Epithelial cell of umbilical artery (primary cell): Measurements from ENCODE around the gene OSBPL7. TPM values are rescaled to one million over a fixed set of nuclear protein-coding genes. Genes with fewer than 3 reads are reported as not detected.

Experiments used
- total RNA-seq: library from RNA; depleted of rRNA; stranded (reverse); fragments of >200 nt; gene quantifications from 2 replicates; pipeline ENCODE4 v1.2.3, GENCODE V29; 2014

Gene OSBPL7, protein sequence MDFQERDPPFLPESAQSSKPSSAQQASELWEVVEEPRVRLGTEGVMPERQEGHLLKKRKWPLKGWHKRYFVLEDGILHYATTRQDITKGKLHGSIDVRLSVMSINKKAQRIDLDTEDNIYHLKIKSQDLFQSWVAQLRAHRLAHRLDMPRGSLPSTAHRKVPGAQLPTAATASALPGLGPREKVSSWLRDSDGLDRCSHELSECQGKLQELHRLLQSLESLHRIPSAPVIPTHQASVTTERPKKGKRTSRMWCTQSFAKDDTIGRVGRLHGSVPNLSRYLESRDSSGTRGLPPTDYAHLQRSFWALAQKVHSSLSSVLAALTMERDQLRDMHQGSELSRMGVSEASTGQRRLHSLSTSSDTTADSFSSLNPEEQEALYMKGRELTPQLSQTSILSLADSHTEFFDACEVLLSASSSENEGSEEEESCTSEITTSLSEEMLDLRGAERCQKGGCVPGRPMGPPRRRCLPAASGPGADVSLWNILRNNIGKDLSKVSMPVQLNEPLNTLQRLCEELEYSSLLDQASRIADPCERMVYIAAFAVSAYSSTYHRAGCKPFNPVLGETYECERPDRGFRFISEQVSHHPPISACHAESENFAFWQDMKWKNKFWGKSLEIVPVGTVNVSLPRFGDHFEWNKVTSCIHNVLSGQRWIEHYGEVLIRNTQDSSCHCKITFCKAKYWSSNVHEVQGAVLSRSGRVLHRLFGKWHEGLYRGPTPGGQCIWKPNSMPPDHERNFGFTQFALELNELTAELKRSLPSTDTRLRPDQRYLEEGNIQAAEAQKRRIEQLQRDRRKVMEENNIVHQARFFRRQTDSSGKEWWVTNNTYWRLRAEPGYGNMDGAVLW
- total RNA-seq = 5.8 and 11.1 TPM in 2 replicates

GRCh38 chr17:47821424-47822391, at the start of gene OSBPL7:
Gene OSBPL7 (minus strand): TSS chr17:47821794. CDS start chr17:47820278, 1,516 bp downstream.

DNA sequence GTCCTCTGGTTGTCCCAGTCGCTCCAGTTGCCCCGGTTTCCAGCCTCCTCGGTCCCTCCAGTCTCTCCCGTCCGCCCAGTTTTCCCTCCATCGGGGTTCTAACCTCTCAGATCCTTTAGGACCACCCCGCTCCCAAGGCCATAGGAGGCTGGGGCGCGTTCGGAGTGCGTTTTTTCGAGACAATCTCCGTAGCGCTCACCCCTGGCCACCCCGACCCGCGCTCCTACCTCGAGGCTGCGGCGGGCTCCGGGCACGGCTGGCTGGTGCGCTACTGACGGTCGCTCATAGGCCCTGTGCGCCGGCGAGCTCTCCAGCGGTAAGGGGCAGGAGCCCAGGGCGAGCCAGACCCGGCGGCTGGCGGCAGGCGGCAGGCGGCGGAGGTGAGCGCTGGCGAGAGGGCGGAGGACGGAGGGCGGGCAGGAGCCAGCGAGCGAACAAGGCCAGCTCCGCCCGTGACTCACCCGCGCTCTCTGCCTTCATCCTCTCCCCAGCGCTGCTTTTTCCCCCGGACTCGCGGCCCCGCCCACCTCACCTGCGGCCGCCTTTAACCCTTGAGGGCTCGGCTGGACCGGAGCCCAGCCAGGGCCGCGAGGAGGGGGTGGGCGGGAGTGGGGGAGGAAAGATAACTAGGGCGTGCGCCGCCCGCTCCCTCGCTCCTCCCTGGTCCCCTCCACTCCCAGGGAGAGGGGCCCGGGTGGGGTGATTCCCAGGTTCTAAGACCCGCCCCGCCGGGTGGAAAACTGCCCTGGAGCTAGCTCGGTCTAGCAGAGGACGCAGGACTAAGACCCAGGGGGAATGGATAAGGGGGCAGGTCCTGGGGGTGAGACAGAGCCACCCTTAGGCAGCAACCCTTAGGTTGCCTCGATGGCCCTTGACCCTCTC, 29.3 kb upstream of the OSBPL7 start, which contains the start of gene SP6:
Gene SP6, minus strand, starts transcription at position 472 of the 882 bp plus-strand sequence. CDS start 2,734 bp downstream, outside the sequence.

DNA sequence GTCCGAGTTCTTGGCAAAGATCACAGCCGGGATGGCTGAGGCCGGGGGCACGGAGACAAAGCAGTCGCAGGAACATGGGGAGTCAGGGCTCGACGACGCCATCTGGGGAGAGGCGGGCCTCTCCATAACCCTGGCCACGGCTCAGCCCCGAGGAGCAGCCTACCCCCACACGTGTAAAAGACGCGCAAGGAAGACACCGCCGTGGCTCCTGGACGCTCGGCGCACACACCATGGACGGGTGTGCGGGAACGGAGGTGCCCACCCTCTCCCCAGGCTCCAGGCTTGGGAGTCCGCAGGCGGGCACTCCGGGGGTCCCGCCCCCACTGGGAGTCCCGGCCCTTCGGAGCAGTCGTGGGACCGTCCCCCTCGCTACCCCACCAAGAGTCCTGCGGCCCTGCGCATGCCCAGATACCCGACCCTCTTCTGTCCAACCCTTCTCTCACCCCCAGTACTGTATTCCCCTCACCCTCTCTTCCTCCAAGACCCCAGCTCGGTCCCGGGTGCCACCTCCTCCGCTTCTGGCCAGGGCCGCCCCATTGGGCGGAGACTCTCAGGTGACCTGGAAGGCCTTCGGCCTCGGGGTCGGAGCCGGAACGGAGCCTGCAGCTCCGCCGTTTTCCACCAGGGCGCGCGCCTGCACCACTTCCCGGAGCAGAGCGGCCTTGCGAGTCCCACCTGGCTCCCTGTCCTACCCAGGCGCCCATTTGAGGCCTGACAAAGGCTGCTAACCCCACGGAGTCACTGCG, 19.3 kb upstream of the OSBPL7 start, which contains the start of gene SCRN2:
Gene SCRN2, minus strand, starts transcription at position 532 of the 746 bp plus-strand sequence. Its CDS starts 430 bp downstream, at position 102.

DNA sequence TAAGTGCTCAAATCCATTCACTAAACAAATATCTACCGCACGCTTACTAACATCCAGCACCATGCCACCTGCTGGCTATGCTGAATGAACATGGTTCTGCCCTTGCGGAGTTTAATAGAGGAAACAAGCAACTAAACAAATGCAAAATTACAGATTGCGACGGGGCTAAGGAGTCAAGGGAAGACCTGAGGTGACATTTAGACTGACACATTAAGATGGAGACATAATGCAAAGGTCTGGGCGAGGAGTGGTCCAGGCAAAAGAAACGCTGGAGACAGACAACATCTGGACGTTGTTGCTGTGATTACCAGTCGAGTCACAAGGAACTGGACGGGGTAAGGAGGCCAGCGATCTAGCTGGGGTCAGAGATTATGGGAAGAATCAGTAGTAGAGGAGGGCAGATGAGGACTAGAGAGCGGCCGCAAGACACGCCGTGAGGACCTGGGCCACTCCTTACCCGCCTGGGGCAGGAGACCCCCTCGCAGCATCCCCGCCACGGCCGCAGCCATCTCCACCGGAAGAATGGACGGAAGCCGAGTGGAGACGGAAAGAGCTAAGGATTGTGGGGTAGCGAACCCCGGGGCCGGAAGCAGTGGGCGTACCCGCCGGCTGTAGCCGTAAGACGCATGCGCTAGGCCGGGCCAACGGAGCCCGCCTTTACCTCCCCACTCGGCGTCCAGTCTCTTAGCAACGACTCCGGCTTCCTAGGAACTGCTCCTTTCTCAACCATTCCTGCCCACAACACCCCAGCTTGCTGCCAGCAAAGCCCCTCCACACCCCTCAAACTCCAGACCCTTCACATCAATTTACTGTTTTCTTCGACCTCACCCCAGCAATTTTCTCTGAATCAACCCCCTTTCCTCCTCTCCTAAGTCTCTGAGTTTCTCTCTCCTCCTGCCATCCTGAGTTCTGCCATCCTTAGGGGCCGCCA, 9.7 kb upstream of the OSBPL7 start, which contains the start of the genes LRRC46 and MRPL10:
Gene LRRC46, plus strand, starts transcription at position 668 of the 931 bp plus-strand sequence. CDS start 320 bp downstream, outside the sequence.
Gene MRPL10, minus strand, starts transcription at position 539 of the 931 bp plus-strand sequence. Its CDS starts 30 bp downstream, at position 509.

Other genes with a start within 250 kb of the OSBPL7 start
- 331 and 395 TPM in 2 replicates for gene KPNB1, start 171.9 kb downstream of the OSBPL7 start, total RNA-seq
- gene TBKBP1, start 127.6 kb downstream of the OSBPL7 start, total RNA-seq = 9.1 and 13.8 TPM in 2 replicates
- not detected in 2 replicates for gene TBX21, start 88.6 kb downstream of the OSBPL7 start, total RNA-seq
- gene MRPL10, start 9.7 kb upstream of the OSBPL7 start, total RNA-seq = 15.8 and 25.0 TPM in 2 replicates
- gene LRRC46, start 9.9 kb upstream of the OSBPL7 start, total RNA-seq = under 0.01 and 0.15 TPM in 2 replicates
- 51.6 and 69.1 TPM in 2 replicates for gene SCRN2, start 19.5 kb upstream of the OSBPL7 start, total RNA-seq
- gene SP6, start 29.4 kb upstream of the OSBPL7 start, total RNA-seq = 0.65 and 1.2 TPM in 2 replicates
- gene SP2, start 74.4 kb upstream of the OSBPL7 start, total RNA-seq = 0.30 and 1.9 TPM in 2 replicates
- 21.1 and 45.6 TPM in 2 replicates for gene PNPO, start 119.8 kb upstream of the OSBPL7 start, total RNA-seq
- not detected in 2 replicates for gene PRR15L, start 136.1 kb upstream of the OSBPL7 start, total RNA-seq
- 45.1 and 75.8 TPM in 2 replicates for gene CDK5RAP3, start 149.3 kb upstream of the OSBPL7 start, total RNA-seq
- 9.3 and 11.7 TPM in 2 replicates for gene COPZ2, start 216.0 kb upstream of the OSBPL7 start, total RNA-seq
- gene NFE2L1, start 226.6 kb upstream of the OSBPL7 start, total RNA-seq = 55.5 and 88.0 TPM in 2 replicates